ENCODE measurements around the gene HOXA6.

The HOXA6 gene

GRCh38 chr7:27159266-27160144 is 11.9 kb upstream of the HOXA6 start:
- H3K4me3 ChIP-seq (ENCODE audit: low read depth, low read length), result no peak overlapping the region
- TF ChIP-seq CTCF (IDR thresholded peaks at IDR 0.05; ENCODE audit: insufficient read depth, low read depth, low read length, missing control alignments), result no peak
- no peak for DNase-seq (ENCODE audit: low read depth)

GRCh38 chr7:27158436-27159265 is 11.1 kb upstream of the HOXA6 start:
- no peak overlapping the region for H3K4me3 ChIP-seq (ENCODE audit: low read depth, low read length)
- DNase-seq (ENCODE audit: low read depth), result no peak
- TF ChIP-seq CTCF (IDR thresholded peaks at IDR 0.05; ENCODE audit: insufficient read depth, low read depth, low read length, missing control alignments), result no peak

GRCh38 chr7:27157702-27158431 is 10.3 kb upstream of the HOXA6 start:
- TF ChIP-seq CTCF (IDR thresholded peaks at IDR 0.05; ENCODE audit: insufficient read depth, low read depth, low read length, missing control alignments), result no peak
- no peak for DNase-seq (ENCODE audit: low read depth)
- no peak overlapping the region for H3K4me3 ChIP-seq (ENCODE audit: low read depth, low read length)

- no peak for DNase-seq (ENCODE audit: low read depth)
- no peak overlapping the region for H3K4me3 ChIP-seq (ENCODE audit: low read depth, low read length)
These were observed 9.5 kb upstream of the HOXA6 start for GRCh38 chr7:27156916-27157701.

GRCh38 chr7:27156508-27156898 is 8.9 kb upstream of the HOXA6 start, which contains the start of gene HOXA7:
Gene HOXA7, minus strand, starts transcription at chr7:27156675. Its CDS starts 130 bp downstream, at chr7:27156545.
- DNase-seq (ENCODE audit: low read depth), result no peak
- no peak within 1 kb of the TSS for H3K4me3 ChIP-seq (ENCODE audit: low read depth, low read length)
- TF ChIP-seq CTCF (IDR thresholded peaks at IDR 0.05; ENCODE audit: insufficient read depth, low read depth, low read length, missing control alignments), result no peak

More at GRCh38 chr7:27156916-27157701, 9.5 kb upstream of the HOXA6 start:
- TF ChIP-seq CTCF (IDR thresholded peaks at IDR 0.05; ENCODE audit: insufficient read depth, low read depth, low read length, missing control alignments), result no peak

Measured in GM12865 (cell line).